Ishikawa (cell line): ENCODE measurements around the gene EEFSEC.

Experiments
- CEBPB ChIP-seq: IDR thresholded peaks from 2 replicates; pipeline ENCODE4 v1.6.1; 2012
- CREB1 ChIP-seq: IDR thresholded peaks from 2 replicates; pipeline ENCODE4 v1.6.1; 2012; ENCODE audit warnings: low read depth
- EGR1 ChIP-seq: IDR thresholded peaks from 2 replicates; pipeline ENCODE4 v1.6.1; 2012
- EP300 ChIP-seq: IDR thresholded peaks from 2 replicates; pipeline ENCODE4 v1.6.1; 2012; ENCODE audit warnings: borderline replicate concordance
- FOXM1 ChIP-seq: IDR thresholded peaks from 2 replicates; pipeline ENCODE4 v1.6.1; 2012; ENCODE audit warnings: low read depth, borderline replicate concordance
- MAX ChIP-seq: IDR thresholded peaks from 2 replicates; pipeline ENCODE4 v1.6.1; 2012
- NFIC ChIP-seq: IDR thresholded peaks from 2 replicates; pipeline ENCODE4 v1.6.1; 2012
- RAD21 ChIP-seq: IDR thresholded peaks from 2 replicates; pipeline ENCODE4 v1.6.1; 2012; ENCODE audit warnings: low read depth
- REST ChIP-seq: IDR thresholded peaks from 2 replicates; pipeline ENCODE4 v1.6.1; 2012; ENCODE audit warnings: low read depth, mild to moderate bottlenecking
- TAF1 ChIP-seq: IDR thresholded peaks from 2 replicates; pipeline ENCODE4 v1.6.1; 2012; ENCODE audit warnings: low read depth, mild to moderate bottlenecking
- TCF12 ChIP-seq: IDR thresholded peaks from 2 replicates; pipeline ENCODE4 v1.6.1; 2012; ENCODE audit warnings: low read depth
- TEAD4 ChIP-seq: IDR thresholded peaks from 2 replicates; pipeline ENCODE4 v1.6.1; 2012
- USF1 ChIP-seq: IDR thresholded peaks from 2 replicates; pipeline ENCODE4 v1.6.1; 2012
- YY1 ChIP-seq: IDR thresholded peaks from 2 replicates; pipeline ENCODE4 v1.6.1; 2012; ENCODE audit warnings: low read depth
- ZBTB7A ChIP-seq: IDR thresholded peaks from 2 replicates; pipeline ENCODE4 v1.6.1; 2012; ENCODE audit warnings: low read depth

EEFSEC gene

GRCh38 chr3:128145279-128145678 is 8.0 kb upstream of the EEFSEC start:
- TF ChIP-seq EGR1 (no peak), YY1 (no peak), RAD21 (no peak), MAX (no peak), FOXM1 (no peak), ZBTB7A (no peak), TAF1 (no peak), TCF12 (no peak), NFIC (no peak), CEBPB (no peak), REST (no peak), TEAD4 (no peak), CREB1 (no peak), EP300 (no peak), USF1 (no peak)

GRCh38 chr3:128146201-128146600 is 7.1 kb upstream of the EEFSEC start:
- no peak for TF ChIP-seq RAD21
- no peak for TF ChIP-seq TAF1
- TF ChIP-seq YY1 = no peak
- TF ChIP-seq EP300 = no peak
- TF ChIP-seq TEAD4 = no peak
- no peak for TF ChIP-seq CREB1
- TF ChIP-seq TCF12 = no peak
- no peak for TF ChIP-seq NFIC
- no peak for TF ChIP-seq ZBTB7A

- TF ChIP-seq CREB1 (no peak), MAX (no peak), USF1 (no peak), REST (no peak), TEAD4 (no peak), ZBTB7A (no peak), YY1 (no peak), EP300 (no peak)
Observed at GRCh38 chr3:128149650-128150049, 3.6 kb upstream of the EEFSEC start.

- TF ChIP-seq EP300 (no peak), ZBTB7A (no peak), TCF12 (no peak), CREB1 (no peak), MAX (no peak), RAD21 (no peak), NFIC (no peak), TEAD4 (no peak), YY1 (no peak), FOXM1 (no peak), EGR1 (no peak), TAF1 (no peak), CEBPB (no peak), USF1 (no peak), REST (no peak)
Observed at GRCh38 chr3:128151758-128152274, 1.5 kb upstream of the EEFSEC start.
